HG02571 (cell line): Measurements from ENCODE around the gene MYO9B.
"Not testable (repeated sequence)": the region's sequence is repeated elsewhere in the genome, so short reads cannot be mapped to it uniquely, and the experiment has no call there.

Experiments used
- ATAC-seq: cut with Tn5 transposase; IDR thresholded peaks from one replicate; pipeline ENCODE4 v1.9.1; 2021; ENCODE audit warnings: mild to moderate bottlenecking, moderate library complexity; ENCODE audit not compliant: unreplicated experiment

Gene MYO9B

DNA sequence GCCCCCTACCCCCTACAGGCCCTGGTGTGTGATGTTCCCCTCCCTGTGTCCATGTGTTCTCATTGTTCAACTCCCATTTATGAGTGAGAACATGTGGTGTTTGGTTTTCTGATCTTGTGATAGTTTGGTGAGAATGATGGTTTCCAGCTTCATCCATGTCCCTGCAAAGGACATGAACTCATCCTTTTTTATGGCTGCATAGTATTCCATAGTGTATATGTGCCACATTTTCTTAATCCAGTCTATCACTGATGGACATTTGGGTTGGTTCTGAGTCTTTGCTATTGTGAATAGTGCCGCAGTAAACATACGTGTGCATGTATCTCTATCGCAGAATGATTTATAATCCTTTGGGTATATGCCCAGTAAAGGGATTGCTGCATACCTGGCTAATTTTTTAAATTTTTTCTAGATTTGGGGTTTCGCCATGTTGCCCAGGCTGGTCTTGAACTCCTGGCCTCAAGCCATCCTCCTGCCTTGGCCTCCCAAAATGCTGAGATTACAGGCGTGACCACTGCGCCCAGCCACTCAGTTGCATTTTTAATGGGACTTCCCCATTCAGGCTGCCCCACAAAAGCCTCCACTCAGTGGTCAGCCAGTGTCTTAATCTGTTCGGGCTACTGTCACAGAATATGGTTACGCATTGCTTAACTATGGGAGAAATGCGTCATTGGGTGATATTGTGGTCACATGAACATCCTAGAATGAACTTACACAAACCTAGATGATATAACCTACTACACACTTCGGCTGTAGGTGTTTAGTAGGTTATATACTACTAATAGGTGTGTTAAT is 62.7 kb downstream of the MYO9B start:
- ATAC-seq = not testable (repeated sequence)

- no peak for ATAC-seq
These were observed 63.5 kb downstream of the MYO9B start for GRCh38 chr19:17138937-17139598.

- not testable (repeated sequence) for ATAC-seq
These were observed 69.2 kb downstream of the MYO9B start for GRCh38 chr19:17144771-17145170.

DNA sequence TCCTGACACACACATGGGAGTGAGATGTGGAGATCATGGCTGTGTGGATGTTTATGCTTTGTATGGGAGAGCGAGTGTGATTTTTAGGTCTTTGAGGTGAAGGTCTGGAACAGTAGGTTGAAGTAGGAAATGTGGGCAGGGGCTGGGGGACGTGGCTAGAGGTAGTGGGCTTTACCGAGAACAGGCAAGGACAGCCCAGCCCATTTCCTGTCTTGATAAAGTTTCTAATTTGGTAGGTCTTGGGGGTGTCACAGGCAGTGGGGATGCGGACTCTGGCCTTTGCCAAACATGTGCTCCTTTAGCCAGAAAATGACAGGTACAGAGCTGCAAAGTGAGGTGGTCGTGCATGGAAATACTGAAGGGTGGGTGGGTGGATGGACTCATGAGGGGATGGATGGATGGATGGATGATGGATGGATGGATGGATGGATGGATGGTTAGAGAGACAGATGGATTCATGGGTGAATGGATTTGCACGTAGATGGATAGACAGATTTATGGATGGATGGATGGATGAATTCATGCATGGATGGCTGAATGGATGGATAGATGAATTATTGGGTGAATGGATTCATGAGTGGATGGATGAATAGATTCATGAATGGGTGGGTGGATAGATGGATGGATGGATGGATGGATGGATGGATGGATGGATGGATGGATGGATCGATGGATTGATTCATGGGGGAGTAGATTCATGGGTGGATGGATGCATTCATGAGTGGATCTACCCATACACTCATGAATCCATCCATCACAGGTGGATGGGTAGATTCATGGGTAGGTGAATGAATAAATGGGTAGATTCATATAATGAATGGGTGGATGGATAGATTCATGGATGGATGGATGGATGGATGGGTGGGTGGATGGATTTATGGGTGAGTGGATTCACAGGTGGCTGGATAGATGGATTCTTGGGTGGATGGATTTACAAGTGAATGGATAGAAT is 70.2 kb downstream of the MYO9B start:
- no peak for ATAC-seq

- no peak for ATAC-seq
These were observed 72.6 kb downstream of the MYO9B start for GRCh38 chr19:17148130-17148529.

- ATAC-seq = no peak
These were observed 74.0 kb downstream of the MYO9B start for GRCh38 chr19:17149393-17150135.

- ATAC-seq = no peak
These were observed 78.4 kb downstream of the MYO9B start for GRCh38 chr19:17153996-17154395.

DNA sequence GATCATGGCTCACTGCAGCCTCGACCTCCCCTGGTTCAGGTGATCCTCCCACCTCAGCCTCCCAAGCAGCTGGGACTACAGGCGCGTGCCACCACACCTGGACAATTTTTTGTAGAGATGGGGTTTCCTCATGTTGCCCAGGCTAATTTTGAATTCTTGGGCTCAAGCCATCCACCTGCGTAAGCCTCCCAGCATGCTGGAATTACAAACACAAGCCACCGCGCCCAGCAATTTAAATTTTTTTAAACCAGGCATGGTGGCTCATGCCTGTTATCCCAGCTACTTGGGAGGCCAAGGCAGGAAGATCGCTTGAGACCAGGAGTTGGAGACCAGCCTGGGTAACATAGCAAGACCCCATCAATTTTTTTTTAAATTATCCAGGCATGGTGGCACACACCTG is 79.7 kb downstream of the MYO9B start:
- no peak for ATAC-seq

- no peak for ATAC-seq
These were observed 80.8 kb downstream of the MYO9B start for GRCh38 chr19:17156296-17156946.

DNA sequence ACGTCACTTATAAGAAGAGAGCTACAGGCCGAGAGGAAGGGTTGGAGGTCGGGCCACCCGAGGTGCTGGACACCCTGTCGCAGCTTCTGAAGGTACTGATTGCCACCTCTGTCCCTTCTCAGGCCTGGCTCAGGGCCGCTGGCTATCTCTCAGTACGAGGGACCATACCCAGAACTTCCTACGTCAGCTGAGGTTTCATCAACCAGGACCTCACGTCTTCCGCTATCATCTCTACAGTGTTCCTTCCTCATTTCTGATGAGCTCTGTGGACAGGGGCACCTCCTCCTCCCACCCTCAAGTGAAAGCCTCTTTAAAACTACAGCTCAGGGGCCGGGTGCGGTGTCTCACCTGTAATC is 81.3 kb downstream of the MYO9B start:
- ATAC-seq = no peak

- no peak for ATAC-seq
These were observed 83.0 kb downstream of the MYO9B start for GRCh38 chr19:17158584-17158983.

DNA sequence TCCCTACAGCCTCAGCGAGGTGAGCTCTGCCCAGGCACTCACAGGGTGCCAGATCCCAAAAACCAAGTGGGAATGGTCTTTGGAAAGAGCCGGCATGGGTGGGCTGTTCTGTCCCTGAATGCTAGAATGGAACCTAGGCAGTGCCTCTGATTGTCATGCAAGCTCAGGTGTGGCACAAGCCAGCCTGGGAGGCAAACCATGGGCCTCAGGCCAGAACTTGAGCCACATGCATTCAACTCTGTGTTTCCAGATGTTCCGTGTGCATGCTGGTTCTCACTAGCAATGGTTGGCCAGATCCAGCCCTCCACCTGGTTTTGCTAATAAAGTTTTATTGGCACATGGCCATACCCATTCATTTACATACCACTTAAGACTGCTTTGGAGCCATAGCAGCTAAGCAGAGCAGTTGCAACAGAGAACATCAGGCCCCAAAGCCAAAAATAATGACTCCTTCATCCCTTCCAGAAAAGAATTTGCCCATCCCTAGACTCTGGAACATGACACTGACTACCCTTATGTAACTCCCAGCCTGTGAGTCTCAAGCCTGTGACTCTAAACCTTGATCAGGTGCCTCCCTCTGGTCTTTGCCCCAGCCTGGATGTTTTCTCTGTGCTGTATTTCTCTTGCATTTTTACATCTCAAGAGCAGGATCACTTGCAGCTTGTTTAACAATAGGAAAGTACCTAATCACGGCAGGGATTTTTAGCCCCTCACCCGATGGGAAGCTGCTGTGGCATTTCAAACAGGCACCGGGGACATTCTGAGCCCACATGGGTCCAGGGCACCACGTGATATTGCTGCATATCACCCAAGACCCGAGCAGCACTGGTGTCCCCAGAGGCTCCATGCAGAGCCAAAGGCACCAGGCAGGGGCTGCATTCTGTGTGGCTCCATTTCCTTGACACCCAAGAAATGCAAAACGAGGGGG is 84.2 kb downstream of the MYO9B start:
- ATAC-seq = no peak

DNA sequence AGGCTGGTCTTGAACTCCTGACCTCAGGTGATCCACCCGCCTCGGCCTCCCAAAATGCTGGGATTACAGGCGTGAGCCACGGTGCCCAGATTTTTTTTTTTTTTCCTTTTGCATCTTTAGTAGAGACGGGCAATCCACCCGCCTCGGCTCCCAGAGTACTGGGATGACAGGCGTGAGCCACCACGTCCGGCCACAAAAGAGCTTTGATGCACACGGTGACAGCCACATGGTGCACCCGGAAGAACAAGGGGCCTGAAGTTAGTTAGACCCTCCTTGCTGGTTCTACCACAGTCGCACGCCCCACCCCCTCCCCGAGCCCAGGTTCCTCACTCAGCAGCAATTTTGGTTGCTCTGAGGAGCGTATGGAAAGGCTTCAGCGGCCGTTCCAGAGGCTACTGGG is 85.3 kb downstream of the MYO9B start:
- no peak for ATAC-seq

DNA sequence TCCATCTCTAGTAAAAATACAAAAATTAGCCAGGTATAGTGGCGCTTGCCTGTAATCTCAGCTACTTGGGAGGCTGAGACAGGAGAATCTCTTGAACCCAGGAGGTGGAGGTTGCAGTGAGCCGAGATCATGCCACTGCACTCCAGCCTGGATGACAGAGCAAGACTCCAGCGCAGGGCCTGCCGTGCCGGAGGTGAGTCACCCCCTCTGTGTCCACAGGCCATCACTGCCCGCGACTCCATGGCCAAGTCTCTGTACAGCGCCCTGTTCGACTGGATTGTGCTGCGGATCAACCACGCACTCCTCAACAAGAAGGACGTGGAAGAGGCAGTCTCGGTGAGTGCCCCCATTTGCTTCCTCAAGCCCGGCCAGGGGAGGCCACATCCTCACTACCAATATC is 86.6 kb downstream of the MYO9B start:
- not testable (repeated sequence) for ATAC-seq

GRCh38 chr19:17162580-17162979 is 87.0 kb downstream of the MYO9B start:
- ATAC-seq = no peak

DNA sequence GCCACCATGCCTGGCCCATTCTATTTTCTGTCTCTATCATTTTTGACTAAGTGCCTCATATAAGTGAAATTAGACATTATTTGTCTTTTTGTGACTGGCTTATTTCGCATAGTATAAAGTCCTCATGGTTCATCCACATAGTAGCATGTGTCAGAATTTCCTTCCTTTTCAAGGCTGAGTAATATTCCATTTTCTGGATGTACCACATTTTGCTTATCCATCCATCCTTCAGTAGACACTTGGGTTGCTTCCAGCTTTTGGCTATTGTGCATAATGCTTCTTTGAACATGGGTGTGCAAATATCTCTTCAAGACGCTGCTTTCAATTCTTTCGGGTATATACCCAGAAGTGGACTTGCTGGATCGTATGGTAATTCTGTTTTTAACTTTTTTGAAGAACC is 88.1 kb downstream of the MYO9B start:
- ATAC-seq = no peak

GRCh38 chr19:17164639-17165038 is 89.1 kb downstream of the MYO9B start:
- ATAC-seq = no peak

GRCh38 chr19:17165715-17166114 is 90.1 kb downstream of the MYO9B start:
- ATAC-seq = no peak
